ENCODE measurements around the gene FAM236C. TPM values are rescaled to one million over a fixed set of nuclear protein-coding genes. Genes with fewer than 3 reads are reported as not detected.
"Not testable (repeated sequence)": the region's sequence is repeated elsewhere in the genome, so short reads cannot be mapped to it uniquely, and the experiment has no call there.

FAM236C gene
- total RNA-seq = not detected

GRCh38 chrX:72912315-72912714 is at the start of gene FAM236C:
FAM236C (plus strand) TSS chrX:72912615; CDS start chrX:72912715, 100 bp downstream.
- ATAC-seq (ENCODE audit: low FRiP score); DNase-seq (ENCODE audit: low spot score): not testable (repeated sequence)

- not testable (repeated sequence) for ATAC-seq (ENCODE audit: low FRiP score); DNase-seq (ENCODE audit: low spot score)
Observed at GRCh38 chrX:72882898-72883297, 29.5 kb upstream of the FAM236C start.

GRCh38 chrX:72889740-72890139 is 22.7 kb upstream of the FAM236C start:
- DNase-seq (ENCODE audit: low spot score); ATAC-seq (ENCODE audit: low FRiP score): not testable (repeated sequence)

GRCh38 chrX:72916096-72916495 is 3.7 kb downstream of the FAM236C start:
- ATAC-seq (ENCODE audit: low FRiP score); DNase-seq (ENCODE audit: low spot score): not testable (repeated sequence)

GRCh38 chrX:72932283-72932682 is 19.9 kb downstream of the FAM236C start:
- ATAC-seq (ENCODE audit: low FRiP score); DNase-seq (ENCODE audit: low spot score): not testable (repeated sequence)

- ATAC-seq (ENCODE audit: low FRiP score); DNase-seq (ENCODE audit: low spot score): not testable (repeated sequence)
Observed at GRCh38 chrX:72936455-72936854, 24.0 kb downstream of the FAM236C start.

GRCh38 chrX:72936882-72937455 is 24.6 kb downstream of the FAM236C start:
- ATAC-seq (ENCODE audit: low FRiP score) = peak; percentile 49
- DNase-seq (ENCODE audit: low spot score) = not testable (repeated sequence)

- DNase-seq (ENCODE audit: low spot score); ATAC-seq (ENCODE audit: low FRiP score): not testable (repeated sequence)
Observed at GRCh38 chrX:72937906-72938305, 25.5 kb downstream of the FAM236C start, which contains the start of gene FAM236A. FAM236A (plus strand) TSS chrX:72938206; CDS start chrX:72938263, 57 bp downstream.

GRCh38 chrX:72942272-72942671 is 29.9 kb downstream of the FAM236C start:
- not testable (repeated sequence) for ATAC-seq (ENCODE audit: low FRiP score); DNase-seq (ENCODE audit: low spot score)

GRCh38 chrX:72943035-72943818 is 30.8 kb downstream of the FAM236C start:
- not testable (repeated sequence) for DNase-seq (ENCODE audit: low spot score)
- ATAC-seq (ENCODE audit: low FRiP score) = peak; percentile 45

- peak; percentile 84 for ATAC-seq (ENCODE audit: low FRiP score)
- DNase-seq (ENCODE audit: low spot score) = not testable (repeated sequence)
Observed at GRCh38 chrX:72943819-72944169, 31.4 kb downstream of the FAM236C start, which contains the start of gene DMRTC1. DMRTC1 (minus strand) TSS chrX:72943837; CDS start chrX:72875694, 68,143 bp downstream.

GRCh38 chrX:72959971-72960370 is 47.6 kb downstream of the FAM236C start:
- ATAC-seq (ENCODE audit: low FRiP score); DNase-seq (ENCODE audit: low spot score): not testable (repeated sequence)

Other genes with a start within 250 kb of the FAM236C start
- gene PHKA1, start 198.3 kb upstream of the FAM236C start, total RNA-seq = 1 to 10 TPM; 4.6 to 9.3 (median 6.0) TPM
- gene DMRTC1B, start 135.7 kb upstream of the FAM236C start, total RNA-seq = not detected
- gene FAM236B, start 130.0 kb upstream of the FAM236C start, total RNA-seq = not detected
- gene FAM236D, start 104.4 kb upstream of the FAM236C start, total RNA-seq = not detected
- gene FAM236A, start 25.6 kb downstream of the FAM236C start, total RNA-seq = not detected
- not detected for gene DMRTC1, start 31.2 kb downstream of the FAM236C start, total RNA-seq
- not detected for gene PABPC1L2B, start 90.3 kb downstream of the FAM236C start, total RNA-seq
- gene PABPC1L2A, start 166.9 kb downstream of the FAM236C start, total RNA-seq = not detected